Epithelial cell of esophagus (primary cell): ENCODE measurements around the gene TSPAN9.

Source experiments
- DNase-seq: peaks from one replicate; pipeline ENCODE4 v3.0.0; 2010; ENCODE audit warnings: low read depth
- H3K4me3 ChIP-seq: 2 replicates; pipeline ENCODE4 v1.5.1; 2011; ENCODE audit warnings: mild to moderate bottlenecking, low read length, control low read depth
- CTCF ChIP-seq: IDR thresholded peaks from 2 replicates; pipeline ENCODE4 v1.5.1; 2011; ENCODE audit warnings: low read depth, mild to moderate bottlenecking, low read length, control low read depth, inconsistent platforms; ENCODE audit not compliant: insufficient read depth; ENCODE audit errors: missing control alignments

The TSPAN9 gene

GRCh38 chr12:3049611-3050249 is 27.4 kb upstream of the TSPAN9 start:
- no peak for DNase-seq
- H3K4me3 ChIP-seq: no peak overlapping the region
- TF ChIP-seq CTCF: no peak

- no peak for DNase-seq
- no peak for TF ChIP-seq CTCF
- no peak overlapping the region for H3K4me3 ChIP-seq
Observed at GRCh38 chr12:3054374-3054773, 22.8 kb upstream of the TSPAN9 start.

- TF ChIP-seq CTCF: no peak
- H3K4me3 ChIP-seq: no peak overlapping the region
- DNase-seq: no peak
Observed at GRCh38 chr12:3055026-3055703, 22.0 kb upstream of the TSPAN9 start.

GRCh38 chr12:3055704-3056467 is 21.3 kb upstream of the TSPAN9 start:
- no peak for TF ChIP-seq CTCF
- no peak for DNase-seq

GRCh38 chr12:3061059-3061458 is 16.1 kb upstream of the TSPAN9 start:
- no peak for TF ChIP-seq CTCF
- no peak for DNase-seq
- H3K4me3 ChIP-seq: no peak overlapping the region

More at GRCh38 chr12:3055704-3056467, 21.3 kb upstream of the TSPAN9 start:
- no peak overlapping the region for H3K4me3 ChIP-seq

- no peak for TF ChIP-seq CTCF
- no peak overlapping the region for H3K4me3 ChIP-seq
- DNase-seq: no peak
Observed at GRCh38 chr12:3061501-3062215, 15.5 kb upstream of the TSPAN9 start.
